Stimulated activated effector memory CD8-positive, alpha-beta T cell treated with anti-CD3 and anti-CD28 coated beads, Interleukin-12 subunit alpha, Interleukin-12 subunit beta, amount 100 ng/mL, for 72 hours (primary cell): ENCODE data around the gene FYB1.

Experiments
- ATAC-seq: fragments of 150-1000 bp; cut with Tn5 transposase; 2 replicates; pipeline ENCODE4 v1.10.0; 2021
- DNase-seq, 2 donors: peaks; one replicate each; pipeline ENCODE4 v3.0.0; 2021 to 2022; ENCODE audit warnings: low spot score in 2 of 2
- H3K27ac Mint-ChIP-seq: one replicate; pipeline ENCODE4 v1.8.0; 2022; ENCODE audit warnings: mild to moderate bottlenecking, mixed read lengths
- H3K36me3 Mint-ChIP-seq: one replicate; pipeline ENCODE4 v1.8.0; 2022; ENCODE audit warnings: mild to moderate bottlenecking, mixed read lengths
- H3K4me1 Mint-ChIP-seq: one replicate; pipeline ENCODE4 v1.8.0; 2022; ENCODE audit warnings: mixed read lengths
- H3K4me3 Mint-ChIP-seq: one replicate; pipeline ENCODE4 v1.8.0; 2022; ENCODE audit warnings: mild to moderate bottlenecking, mixed read lengths
- H3K9me3 Mint-ChIP-seq: one replicate; pipeline ENCODE4 v1.8.0; 2022; ENCODE audit warnings: mixed read lengths

The FYB1 gene

DNA sequence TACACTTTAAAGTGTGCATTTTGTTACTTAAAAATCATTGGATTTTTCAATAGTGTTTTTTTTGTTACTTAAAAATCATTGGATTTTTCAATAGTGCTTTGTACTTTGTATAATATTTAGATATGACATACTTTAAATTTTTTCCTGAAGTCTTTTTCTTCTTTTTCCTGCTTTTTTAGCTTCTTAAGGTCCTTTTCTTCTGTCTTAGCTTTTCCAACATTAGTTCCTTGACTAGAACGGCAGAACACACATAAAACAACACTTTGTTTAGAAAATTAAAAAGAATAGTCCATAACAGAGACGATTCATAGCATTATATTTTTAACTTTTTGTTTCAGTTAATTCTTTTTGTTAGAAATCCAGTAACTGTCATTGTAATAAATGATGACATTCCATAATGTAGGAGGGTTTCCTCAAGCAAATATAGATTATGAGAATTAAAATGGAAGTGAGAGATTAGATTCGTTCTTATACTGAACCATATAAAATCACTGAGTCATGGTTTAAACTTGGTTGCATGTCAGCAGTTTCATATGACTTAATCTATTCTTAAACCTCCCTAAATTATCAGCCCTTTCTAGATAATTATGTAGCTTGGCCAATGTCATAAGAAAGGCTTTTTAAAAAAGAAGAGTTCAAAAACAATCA is 99.8 kb downstream of the FYB1 start:
- DNase-seq (no peak), ATAC-seq (no peak)
- no peaks in the 10 kb centered on the region for H3K9me3 Mint-ChIP-seq
- peaks cover 22% of the 10 kb centered on the region for H3K4me1 Mint-ChIP-seq
- peaks cover 84% of the 10 kb centered on the region for H3K36me3 Mint-ChIP-seq
- no peak overlapping the region for H3K4me3 Mint-ChIP-seq
- no peak overlapping the region for H3K27ac Mint-ChIP-seq

DNA sequence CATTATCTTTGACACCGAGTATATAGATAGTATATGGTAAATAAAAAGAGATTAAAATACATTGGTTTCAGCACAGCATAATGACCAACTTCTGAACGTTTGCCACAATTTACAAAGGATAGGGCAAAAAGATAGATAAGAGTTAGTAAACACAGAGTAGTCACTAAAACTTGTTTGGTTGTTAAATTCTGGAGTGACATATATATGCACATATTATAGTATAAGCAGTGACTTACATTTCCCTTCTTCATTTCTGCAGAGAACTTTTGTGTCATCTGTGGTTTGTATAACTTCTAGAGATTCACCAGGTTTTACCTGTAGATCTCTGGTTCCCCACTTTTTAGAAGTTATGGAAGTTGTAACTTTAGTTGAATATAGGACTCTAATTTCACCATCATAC is 100.7 kb downstream of the FYB1 start:
- Mint-ChIP-seq H3K36me3 (peaks cover 93% of the 10 kb centered on the region), H3K4me1 (peaks cover 22% of the 10 kb centered on the region), H3K9me3 (no peaks in the 10 kb centered on the region), H3K4me3 (no peak overlapping the region), H3K27ac (no peak overlapping the region)
- DNase-seq (no peak), ATAC-seq (no peak)

DNA sequence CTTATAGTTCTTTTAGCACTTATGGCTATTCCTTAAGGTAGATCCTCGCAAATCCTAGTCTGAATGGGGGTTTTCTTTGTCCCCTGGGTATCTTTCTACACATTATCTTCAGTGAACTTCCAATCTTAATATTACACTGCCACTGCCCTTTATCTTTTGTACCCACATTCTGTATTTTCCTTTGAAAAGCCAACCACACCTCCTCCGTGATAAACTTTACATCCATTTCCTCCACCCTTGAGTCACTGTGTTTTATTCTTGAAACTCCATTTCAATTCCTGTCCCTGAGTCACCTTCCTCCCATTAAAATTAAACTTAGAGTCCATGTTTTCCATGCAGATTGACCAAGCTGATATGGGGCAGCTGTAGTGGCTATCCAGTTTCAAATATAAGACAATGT is 102.0 kb downstream of the FYB1 start:
- H3K4me1 Mint-ChIP-seq, result peaks cover 22% of the 10 kb centered on the region
- no peaks in the 10 kb centered on the region for H3K9me3 Mint-ChIP-seq
- H3K27ac Mint-ChIP-seq, result peak overlapping the region; percentile 11
- ATAC-seq (no peak), DNase-seq (no peak)
- peaks cover 96% of the 10 kb centered on the region for H3K36me3 Mint-ChIP-seq
- no peak overlapping the region for H3K4me3 Mint-ChIP-seq

DNA sequence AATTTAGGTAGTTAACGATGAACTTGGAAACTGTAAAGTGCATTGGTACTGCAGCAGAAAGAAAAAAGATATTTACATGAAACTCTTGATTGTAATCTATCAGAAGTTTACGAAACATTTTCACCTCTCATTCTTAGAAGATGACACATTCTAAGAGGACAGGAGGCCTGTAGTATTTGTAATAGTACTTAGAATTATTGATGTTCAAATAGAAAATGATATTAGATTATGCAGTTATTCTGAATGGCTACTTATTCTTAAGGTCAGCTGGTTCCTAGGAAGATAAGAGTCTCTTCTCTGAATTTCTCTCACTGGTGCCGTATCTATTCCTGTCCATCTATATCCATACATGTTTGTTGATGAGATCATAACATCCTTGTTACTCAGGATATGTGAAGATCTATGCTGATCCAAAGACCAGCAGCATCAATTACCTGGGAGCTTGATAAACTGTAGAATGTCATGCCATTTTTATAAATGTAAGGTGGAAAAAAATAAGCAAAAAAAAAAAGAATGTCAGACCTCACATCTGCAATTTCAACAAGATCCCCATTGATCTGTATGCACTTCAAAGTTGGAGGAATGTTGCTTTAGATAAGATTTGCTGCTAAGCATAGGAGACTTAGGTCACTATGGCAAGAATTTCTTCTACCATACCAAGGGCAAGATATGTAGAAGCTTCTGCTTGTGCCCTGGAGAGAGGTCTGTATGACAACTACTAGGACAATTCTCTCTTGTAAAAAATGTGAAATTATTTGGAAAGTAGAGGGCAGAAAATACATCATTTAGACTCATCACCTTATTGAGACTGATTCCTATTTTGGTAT is 102.8 kb downstream of the FYB1 start:
- DNase-seq, result no peak
- Mint-ChIP-seq H3K36me3 (peaks cover 94% of the 10 kb centered on the region), H3K4me3 (peak overlapping the region; percentile 4), H3K4me1 (peaks cover 22% of the 10 kb centered on the region), H3K27ac (peak overlapping the region; percentile 83), H3K9me3 (no peaks in the 10 kb centered on the region)
- peak; percentile 51 for ATAC-seq

DNA sequence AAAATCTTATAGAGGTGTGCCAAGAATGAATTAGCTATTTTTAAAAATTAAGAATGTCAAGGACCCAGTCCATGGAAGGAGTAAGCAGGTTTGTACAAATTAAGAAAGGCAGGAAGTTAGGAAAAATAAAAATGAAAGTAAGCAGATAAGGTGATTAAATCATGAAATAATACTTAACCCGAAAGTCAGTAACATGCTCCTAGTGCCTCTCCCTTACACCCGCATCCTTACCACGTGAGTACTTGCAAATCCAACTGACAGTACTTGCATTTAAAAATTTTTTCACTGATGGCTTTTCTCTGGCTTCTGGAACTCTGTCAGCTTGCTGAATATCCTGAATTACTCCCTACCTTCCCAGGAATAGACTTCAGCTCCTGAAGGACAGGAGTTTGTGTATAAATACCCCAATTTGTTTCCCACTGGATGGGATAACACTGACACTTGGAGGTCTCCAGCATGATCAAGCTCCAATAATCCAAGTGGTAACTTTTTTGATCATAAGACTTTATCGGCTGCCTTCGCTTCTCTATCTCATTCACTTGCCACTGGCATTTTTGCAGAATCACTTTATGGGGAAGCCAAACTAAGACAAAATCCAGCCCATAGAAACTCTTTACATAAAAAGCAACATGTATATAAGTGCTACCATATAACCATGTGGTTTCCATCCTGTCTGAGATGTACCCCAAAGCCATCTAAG is 103.6 kb downstream of the FYB1 start:
- Mint-ChIP-seq H3K9me3 (no peaks in the 10 kb centered on the region), H3K36me3 (peaks cover 90% of the 10 kb centered on the region), H3K4me3 (peak overlapping the region; percentile 4), H3K4me1 (peaks cover 22% of the 10 kb centered on the region), H3K27ac (peak overlapping the region; percentile 83)
- no peak for ATAC-seq
- DNase-seq, result no peak

DNA sequence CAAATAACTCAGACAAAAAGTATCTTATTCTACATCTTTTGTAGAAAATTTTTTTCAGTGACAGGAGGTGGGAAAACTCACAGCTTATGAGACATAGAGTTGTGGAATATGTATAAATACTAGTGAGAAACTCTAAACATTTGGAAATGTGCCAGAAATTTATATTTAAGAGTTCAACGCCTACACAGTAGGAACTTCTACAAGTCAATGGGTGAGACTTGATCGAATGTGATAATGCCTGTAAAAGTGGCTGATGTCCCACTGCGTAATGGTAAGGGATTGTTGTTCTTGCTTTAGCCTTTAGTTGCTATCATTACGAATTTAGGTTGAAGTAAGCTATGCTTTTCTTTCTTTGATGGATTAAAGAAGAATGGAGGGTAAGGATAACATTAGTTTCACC is 105.2 kb downstream of the FYB1 start:
- Mint-ChIP-seq H3K36me3 (peaks cover 86% of the 10 kb centered on the region), H3K4me1 (peaks cover 22% of the 10 kb centered on the region), H3K4me3 (no peak overlapping the region), H3K27ac (peak overlapping the region; percentile 83), H3K9me3 (no peaks in the 10 kb centered on the region)
- DNase-seq (no peak), ATAC-seq (no peak)

DNA sequence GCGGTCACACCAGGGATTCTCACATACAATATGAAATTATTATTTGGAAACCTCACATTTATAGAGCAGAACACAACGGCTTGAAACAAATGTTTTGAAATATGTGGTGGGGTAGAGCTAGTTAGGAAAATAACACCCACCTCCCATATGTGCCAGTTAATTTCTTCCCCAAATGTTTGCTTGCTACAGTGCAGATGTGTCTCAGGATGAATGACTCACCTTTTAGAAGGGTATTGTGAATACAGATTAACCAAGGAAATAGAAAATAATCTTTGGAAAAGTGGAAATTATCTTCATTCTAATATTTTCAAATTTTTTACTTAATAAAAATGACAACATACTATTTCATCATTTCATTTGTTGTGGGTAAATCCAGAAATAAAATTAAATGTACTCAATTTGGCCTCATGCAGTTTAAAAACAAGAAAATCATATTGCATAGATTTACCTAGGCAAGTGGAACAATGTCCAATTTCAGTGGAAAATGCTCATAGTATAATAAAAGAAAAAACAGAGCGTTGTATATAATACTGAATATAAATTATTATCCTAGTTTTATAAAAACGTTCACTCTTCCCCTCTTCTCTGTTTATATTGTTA is 105.9 kb downstream of the FYB1 start:
- no peak for DNase-seq
- Mint-ChIP-seq H3K9me3 (no peaks in the 10 kb centered on the region), H3K36me3 (peaks cover 86% of the 10 kb centered on the region), H3K4me1 (peaks cover 22% of the 10 kb centered on the region), H3K4me3 (no peak overlapping the region), H3K27ac (no peak overlapping the region)
- no peak for ATAC-seq

DNA sequence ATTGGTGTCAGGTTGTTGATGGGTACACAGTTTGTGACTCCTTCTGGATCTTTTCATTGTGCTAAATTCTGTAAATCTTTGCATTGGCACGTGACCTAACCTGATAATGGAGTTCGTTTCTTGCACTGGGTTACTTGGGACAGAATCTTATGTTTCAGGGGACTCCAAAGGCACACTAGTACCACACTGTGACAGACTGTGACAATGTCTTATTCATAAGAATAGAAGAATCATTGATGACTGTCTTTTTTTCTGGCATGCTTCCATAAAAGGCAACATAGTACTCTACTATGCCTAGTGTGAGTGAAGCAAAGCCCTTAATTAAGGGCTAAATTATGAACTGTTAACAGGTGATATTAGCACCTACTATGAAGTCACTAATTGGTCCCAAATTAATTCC is 109.8 kb downstream of the FYB1 start:
- no peaks in the 10 kb centered on the region for H3K9me3 Mint-ChIP-seq
- DNase-seq (no peak), ATAC-seq (no peak)
- peaks cover 81% of the 10 kb centered on the region for H3K36me3 Mint-ChIP-seq
- H3K4me3 Mint-ChIP-seq, result no peak overlapping the region
- H3K4me1 Mint-ChIP-seq, result no peaks in the 10 kb centered on the region
- peak overlapping the region; percentile 11 for H3K27ac Mint-ChIP-seq

DNA sequence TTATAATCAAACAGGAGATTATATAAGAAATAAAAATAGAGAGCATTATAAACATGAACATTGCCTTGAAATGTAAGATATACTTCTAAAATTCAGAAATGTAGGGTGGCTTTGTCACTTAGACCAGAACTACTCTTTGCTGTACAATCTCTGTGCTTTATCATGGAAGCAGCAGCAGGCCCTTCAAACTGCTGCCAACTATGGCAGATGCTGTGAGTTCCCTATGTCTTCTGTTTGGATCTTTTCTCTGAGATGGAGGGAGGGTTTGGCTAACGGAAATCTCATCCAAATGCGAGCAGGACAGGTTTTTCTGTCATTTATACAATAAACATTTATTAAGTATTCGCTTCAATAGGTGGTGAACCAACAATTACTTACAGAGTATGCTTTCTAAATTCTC is 110.4 kb downstream of the FYB1 start:
- no peaks in the 10 kb centered on the region for H3K9me3 Mint-ChIP-seq
- H3K4me3 Mint-ChIP-seq, result no peak overlapping the region
- peaks cover 81% of the 10 kb centered on the region for H3K36me3 Mint-ChIP-seq
- peak overlapping the region; percentile 11 for H3K27ac Mint-ChIP-seq
- ATAC-seq (no peak), DNase-seq (no peak)
- no peaks in the 10 kb centered on the region for H3K4me1 Mint-ChIP-seq

DNA sequence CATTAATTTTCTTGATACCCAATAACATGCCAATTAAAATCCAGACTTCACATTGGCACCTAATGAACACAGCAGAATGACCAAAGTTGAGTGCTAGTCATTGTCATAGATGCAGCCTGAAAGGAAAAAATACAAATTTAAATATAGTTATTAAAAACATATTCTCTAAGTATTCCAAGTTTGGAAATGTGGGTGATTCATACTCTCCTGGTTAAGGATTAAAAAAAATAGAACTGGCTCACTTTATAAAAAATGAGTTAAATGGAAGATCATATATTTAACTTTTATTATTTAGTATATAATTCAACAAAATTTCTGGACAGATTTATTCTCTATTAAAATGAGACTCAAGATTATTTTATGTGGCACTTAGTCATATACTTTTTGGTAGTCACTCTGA is 112.0 kb downstream of the FYB1 start:
- H3K4me3 Mint-ChIP-seq, result no peak overlapping the region
- DNase-seq (no peak), ATAC-seq (no peak)
- no peaks in the 10 kb centered on the region for H3K9me3 Mint-ChIP-seq
- no peaks in the 10 kb centered on the region for H3K4me1 Mint-ChIP-seq
- H3K27ac Mint-ChIP-seq, result no peak overlapping the region
- peaks cover 76% of the 10 kb centered on the region for H3K36me3 Mint-ChIP-seq

DNA sequence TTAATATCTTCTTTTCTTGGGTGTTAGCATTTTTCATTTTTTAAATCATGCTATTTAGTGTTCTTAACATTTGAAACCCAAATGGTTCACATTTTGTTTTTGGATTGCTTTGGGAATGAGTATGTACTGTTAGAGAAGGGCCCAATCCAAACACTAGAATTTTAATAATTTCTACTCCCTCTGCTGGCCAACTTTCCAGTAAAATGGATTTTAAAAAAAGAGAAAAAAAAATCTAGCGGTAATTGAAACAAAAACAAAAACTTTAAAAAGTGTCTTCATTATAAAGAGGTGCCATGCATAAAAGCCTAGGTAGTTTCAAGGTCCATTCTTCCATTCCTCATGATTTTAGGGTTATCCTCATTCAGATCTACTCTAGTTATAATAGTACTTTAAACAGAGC is 113.0 kb downstream of the FYB1 start:
- Mint-ChIP-seq H3K4me3 (no peak overlapping the region), H3K27ac (no peak overlapping the region), H3K36me3 (peaks cover 74% of the 10 kb centered on the region), H3K4me1 (peaks cover 3% of the 10 kb centered on the region), H3K9me3 (no peaks in the 10 kb centered on the region)
- no peak for DNase-seq
- no peak for ATAC-seq

DNA sequence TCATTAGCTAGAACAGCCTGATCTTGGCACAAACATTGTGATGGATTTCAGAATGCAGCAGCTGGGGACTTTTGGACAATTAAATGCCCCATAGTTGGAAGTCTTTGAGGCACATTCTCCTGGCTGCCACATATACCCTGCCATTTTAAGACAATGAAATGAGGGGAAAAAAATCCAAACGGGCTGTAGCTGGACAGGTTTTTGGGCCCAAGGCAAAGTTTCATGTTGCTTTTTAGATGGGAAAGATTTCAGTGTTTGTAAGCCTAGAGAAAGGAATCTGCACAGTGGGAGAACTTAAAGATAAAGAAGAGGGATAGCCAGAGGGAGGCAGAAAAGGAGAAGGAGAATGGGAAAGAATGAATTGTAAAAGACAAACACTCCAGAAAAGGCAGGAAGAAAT is 115.1 kb downstream of the FYB1 start:
- ATAC-seq, result no peak
- peaks cover 18% of the 10 kb centered on the region for H3K4me1 Mint-ChIP-seq
- no peak overlapping the region for H3K4me3 Mint-ChIP-seq
- no peaks in the 10 kb centered on the region for H3K9me3 Mint-ChIP-seq
- DNase-seq, result no peak
- peak overlapping the region; percentile 32 for H3K27ac Mint-ChIP-seq
- H3K36me3 Mint-ChIP-seq, result peaks cover 60% of the 10 kb centered on the region

DNA sequence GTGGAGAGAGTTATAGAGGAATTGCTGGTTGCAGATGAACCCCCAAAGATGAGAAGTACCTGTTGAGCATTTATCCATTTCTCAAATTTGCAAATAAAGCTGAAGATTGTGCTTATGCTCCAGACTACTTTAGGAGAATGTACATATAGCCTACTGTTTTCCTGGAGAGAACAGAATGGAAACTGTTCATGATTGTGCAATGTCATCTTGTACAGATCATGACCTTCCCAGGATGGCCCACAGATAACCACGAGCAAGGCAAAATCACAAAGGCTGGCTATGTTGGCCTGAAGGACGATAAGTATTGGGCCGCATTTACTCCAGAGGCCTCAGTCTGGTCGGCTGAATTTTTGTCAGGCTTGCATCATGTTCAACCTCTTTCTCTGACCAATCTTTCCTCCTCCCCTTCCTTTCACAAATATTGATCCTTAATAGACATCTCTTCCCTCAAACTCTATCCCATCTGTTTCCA is 116.6 kb downstream of the FYB1 start:
- Mint-ChIP-seq H3K27ac (no peak overlapping the region), H3K4me1 (peaks cover 21% of the 10 kb centered on the region)

DNA sequence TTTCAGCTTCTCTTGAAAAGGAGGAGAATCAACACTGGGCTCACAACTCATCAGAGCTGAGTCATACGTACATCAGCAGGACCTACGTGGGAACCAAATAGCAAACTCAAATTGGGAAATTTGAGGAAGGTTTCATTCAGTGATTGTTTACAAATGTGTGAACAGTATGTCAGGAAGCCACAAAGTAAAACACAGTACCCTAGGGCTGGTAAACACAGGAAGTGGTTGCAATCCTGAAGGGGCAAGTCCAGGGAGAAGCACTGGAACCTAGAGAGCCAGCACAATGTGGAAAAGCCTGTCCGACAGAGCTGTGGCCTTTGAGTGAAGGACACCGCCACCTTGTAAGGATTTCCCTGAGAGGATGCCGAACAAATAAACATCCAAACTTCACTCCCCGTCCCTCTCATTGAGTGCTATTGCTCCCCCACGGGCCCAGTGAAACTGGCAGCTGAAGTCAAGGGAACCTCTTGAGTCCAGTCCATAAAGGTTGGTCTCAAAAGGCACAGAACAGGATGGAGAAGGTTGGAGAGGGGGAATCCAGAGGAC is 118.4 kb downstream of the FYB1 start:
- H3K9me3 Mint-ChIP-seq, result no peaks in the 10 kb centered on the region
- DNase-seq, result no peak
- peaks cover 27% of the 10 kb centered on the region for H3K36me3 Mint-ChIP-seq
- H3K4me1 Mint-ChIP-seq, result peaks cover 21% of the 10 kb centered on the region
- H3K4me3 Mint-ChIP-seq, result no peak overlapping the region
- H3K27ac Mint-ChIP-seq, result peak overlapping the region; percentile 44
- peak; percentile 77 for ATAC-seq

More for the DNA sequence above, 116.6 kb downstream of the FYB1 start:
- no peak for ATAC-seq
- Mint-ChIP-seq H3K36me3 (peaks cover 45% of the 10 kb centered on the region), H3K4me3 (no peak overlapping the region), H3K9me3 (no peaks in the 10 kb centered on the region)
- DNase-seq, result no peak

DNA sequence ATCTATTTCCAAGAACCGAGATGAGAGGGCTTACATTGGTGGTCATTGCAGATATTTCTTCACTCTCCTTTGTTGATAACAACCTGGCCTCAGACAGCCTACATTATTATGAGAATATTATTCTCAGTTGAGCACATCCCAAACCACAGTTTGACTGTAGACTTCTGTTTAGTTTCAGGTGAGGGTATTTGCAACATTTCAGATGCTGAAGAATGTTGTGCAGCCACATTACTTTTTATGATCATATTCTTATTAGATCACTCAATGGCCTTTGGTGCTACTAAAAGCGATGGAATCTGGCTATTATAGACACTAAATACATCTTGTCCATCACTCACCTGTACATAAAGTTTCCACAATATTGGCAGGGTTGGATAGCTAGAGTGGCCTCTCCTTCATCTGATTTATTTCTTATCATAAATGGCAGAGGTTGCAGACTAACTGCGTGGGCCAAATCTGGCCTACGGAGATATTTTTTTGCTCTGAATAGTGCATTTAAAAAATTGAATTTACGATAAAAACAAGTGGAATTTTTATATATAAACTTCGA is 119.0 kb downstream of the FYB1 start:
- H3K4me3 Mint-ChIP-seq, result no peak overlapping the region
- no peaks in the 10 kb centered on the region for H3K9me3 Mint-ChIP-seq
- H3K36me3 Mint-ChIP-seq, result peaks cover 24% of the 10 kb centered on the region
- DNase-seq, result no peak
- H3K4me1 Mint-ChIP-seq, result peaks cover 21% of the 10 kb centered on the region
- ATAC-seq, result no peak
- peak overlapping the region; percentile 79 for H3K27ac Mint-ChIP-seq
